Cerebellar nuclear complex (tissue), 1 donor: Measurements from ENCODE around the gene PLCL1.
"Not testable (repeated sequence)": the region's sequence is repeated elsewhere in the genome, so short reads cannot be mapped to it uniquely, and the experiment has no call there.

ENCODE experiments used
- DNase-seq, 2 experiments: peaks; one replicate each; lab custom pipeline; 2025; lab: John Stamatoyannopoulos, UW

Gene PLCL1

GRCh38 chr2:198186257-198186656 lies 381.9 kb downstream of the PLCL1 start:
- no peak for DNase-seq

- no peak for DNase-seq
Measured at GRCh38 chr2:198187841-198188240, 383.4 kb downstream of the PLCL1 start.

- no peak for DNase-seq
Measured at GRCh38 chr2:198188982-198189381, 384.6 kb downstream of the PLCL1 start.

- DNase-seq: no peak
Measured at GRCh38 chr2:198191651-198192050, 387.3 kb downstream of the PLCL1 start.

GRCh38 chr2:198196556-198196955 lies 392.2 kb downstream of the PLCL1 start:
- not testable (repeated sequence) for DNase-seq
